Activated CD4-positive, alpha-beta T cell treated with anti-CD3 and anti-CD28 coated beads, Interleukin-2, amount 50 U/mL, for 16 hours (primary cell): ENCODE measurements around the gene CASKIN1.
A peak's percentile ranks its signal among the peaks of the same experiment; 100 is the strongest.

ENCODE experiments used
- DNase-seq: peaks from one replicate; pipeline ENCODE4 v3.0.0-alpha.2; 2020

CASKIN1 gene

DNA sequence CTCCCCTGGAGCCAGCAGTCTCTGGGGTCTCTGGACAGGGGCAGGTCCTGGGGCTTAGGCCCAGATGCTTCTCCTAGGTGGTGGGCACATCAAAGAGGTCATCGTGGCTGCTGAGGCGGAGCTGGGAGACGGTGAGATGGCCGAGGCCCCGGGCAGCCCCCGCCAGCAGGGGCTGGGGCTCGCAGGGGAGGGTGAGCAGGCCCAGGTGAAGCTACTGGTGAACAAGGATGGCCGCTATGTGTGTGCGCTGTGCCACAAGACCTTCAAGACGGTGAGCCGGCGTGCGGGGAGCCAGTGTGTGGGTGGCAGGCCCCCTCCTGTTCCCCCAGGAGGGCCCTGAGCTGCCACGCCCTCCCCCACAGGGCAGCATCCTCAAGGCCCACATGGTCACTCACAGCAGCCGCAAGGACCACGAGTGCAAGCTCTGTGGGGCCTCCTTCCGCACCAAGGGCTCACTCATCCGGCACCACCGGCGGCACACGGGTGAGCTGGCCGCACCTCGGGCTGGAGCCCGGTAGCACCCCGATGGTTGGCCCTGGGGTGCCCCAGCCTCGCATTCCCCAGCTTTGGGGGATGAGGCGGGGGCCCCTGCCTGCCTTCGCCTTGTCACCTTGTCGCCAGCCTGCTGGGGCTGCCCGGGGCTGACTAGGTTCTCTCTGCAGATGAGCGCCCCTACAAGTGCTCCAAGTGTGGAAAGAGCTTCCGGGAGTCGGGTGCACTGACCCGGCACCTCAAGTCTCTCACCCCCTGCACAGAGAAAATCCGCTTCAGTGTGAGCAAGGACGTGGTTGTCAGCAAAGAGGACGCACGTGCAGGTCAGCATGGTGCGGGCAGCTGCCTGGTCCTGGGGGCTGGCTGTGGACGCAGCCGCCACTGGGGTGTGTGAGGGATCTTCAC lies 35.9 kb upstream of the CASKIN1 start:
- DNase-seq, result no peak

DNA sequence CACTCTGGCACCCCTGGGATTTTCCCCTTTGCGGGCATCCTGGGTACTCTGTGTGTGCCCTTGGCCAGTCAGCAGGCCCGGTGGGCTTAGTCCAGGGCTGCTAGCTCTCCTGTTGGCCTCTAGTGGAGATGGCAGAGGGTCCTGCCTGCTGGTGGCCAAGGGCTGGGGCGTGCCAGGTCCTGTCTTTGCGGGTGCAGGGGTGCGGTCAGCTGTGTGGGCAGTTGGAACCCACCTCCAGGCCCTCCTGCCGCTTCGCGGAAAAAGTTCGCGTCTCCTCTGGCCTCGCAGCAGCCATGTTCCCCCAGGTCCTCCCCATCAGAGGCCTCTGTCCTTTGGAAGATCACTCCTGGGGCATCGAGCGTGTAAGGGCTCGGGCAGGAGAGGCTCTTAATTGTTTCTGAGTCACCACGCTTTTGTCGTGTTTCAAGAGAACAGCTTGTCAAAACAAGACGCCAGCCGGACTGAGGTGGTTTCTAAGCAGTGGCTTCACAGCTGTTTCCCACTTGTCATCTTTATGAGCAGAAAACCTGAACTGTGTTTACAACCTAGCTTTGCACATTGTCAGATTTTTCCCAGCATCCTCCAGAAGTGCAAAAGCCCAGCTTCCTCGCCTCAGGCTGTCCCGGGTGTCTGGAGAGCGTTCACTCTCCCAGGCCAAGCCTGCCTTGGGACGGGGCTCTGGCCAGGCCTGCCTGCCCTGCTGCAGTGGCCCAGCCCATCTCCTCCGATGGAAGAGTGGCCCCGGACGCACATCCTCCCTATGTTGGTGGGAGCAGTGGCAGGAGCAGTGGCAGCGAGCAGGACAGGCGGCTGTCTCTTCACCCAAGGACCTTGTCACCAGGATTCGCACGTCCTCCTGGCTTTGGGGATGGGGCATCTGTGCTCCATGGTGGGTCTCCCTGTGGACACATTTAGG lies 34.9 kb upstream of the CASKIN1 start:
- DNase-seq, result no peak

DNA sequence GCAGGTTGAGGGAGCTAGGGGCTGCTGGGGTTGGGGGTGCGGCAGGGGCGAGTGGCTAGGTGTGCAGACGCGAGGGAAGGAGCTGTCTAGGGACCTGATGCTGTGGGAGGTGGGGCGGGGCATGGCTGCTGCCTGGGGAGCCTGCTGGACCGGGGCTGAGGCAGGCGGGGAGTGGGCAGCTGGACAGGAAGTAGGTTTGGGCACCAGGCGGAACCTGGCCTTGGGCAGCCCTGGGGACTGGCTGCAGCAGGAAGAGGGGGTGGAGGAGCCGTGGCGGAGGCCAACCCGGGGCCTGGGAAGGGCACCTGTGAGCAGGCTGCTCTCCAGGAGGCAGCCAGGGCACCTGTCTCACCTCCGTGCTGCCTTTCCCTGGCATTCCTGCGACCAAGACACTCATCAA lies 34.0 kb upstream of the CASKIN1 start:
- DNase-seq, result no peak

DNA sequence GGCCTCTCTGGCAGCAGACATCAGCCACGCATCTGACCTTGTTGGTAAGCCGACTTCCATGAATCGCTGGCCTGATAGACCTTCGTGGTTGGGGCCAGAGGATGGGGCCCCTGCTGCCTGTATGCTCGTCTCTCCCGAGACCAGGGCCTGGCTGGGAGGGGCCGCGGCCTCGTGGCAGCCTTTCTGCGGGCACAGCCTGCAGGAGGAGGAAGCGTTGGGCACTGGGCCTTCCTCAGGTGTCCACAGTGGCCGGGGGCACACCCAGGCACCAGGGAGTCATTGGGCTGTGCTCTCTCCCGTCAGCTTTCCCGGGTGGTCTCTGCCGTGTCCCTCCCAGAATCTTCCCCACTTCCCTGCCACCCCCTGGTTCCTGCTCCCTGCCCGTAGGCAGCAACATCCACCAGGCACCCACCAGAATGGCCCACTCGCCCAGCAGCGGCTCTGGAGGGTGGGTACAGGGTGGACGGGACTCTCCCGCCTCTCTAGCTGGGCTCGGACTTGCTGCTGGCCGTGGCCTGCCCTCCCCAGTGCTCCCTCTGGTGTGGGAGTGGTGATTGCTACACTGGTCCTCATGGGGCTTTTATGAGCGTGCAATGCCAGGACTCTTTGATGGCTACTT lies 33.3 kb upstream of the CASKIN1 start:
- no peak for DNase-seq

DNA sequence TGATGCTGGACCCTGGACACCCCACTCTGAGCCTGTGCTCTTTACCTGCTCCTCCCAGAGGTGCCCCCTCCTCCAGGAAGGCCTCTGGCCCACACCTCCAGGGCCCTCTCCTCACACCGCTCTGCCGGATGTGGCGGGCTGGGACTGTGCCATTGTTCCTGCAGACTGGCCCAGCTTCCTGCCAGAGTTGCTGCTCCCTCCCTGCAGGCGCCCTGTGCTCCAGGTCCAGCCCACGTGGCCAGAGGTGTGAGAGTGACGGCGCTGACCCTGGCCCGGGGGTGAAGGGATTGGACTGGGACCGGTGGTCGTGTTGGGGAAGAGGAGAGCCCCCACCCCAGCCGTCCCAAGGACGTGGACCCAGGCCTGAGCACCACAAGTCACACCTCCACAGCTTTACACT lies 32.7 kb upstream of the CASKIN1 start:
- no peak for DNase-seq

DNA sequence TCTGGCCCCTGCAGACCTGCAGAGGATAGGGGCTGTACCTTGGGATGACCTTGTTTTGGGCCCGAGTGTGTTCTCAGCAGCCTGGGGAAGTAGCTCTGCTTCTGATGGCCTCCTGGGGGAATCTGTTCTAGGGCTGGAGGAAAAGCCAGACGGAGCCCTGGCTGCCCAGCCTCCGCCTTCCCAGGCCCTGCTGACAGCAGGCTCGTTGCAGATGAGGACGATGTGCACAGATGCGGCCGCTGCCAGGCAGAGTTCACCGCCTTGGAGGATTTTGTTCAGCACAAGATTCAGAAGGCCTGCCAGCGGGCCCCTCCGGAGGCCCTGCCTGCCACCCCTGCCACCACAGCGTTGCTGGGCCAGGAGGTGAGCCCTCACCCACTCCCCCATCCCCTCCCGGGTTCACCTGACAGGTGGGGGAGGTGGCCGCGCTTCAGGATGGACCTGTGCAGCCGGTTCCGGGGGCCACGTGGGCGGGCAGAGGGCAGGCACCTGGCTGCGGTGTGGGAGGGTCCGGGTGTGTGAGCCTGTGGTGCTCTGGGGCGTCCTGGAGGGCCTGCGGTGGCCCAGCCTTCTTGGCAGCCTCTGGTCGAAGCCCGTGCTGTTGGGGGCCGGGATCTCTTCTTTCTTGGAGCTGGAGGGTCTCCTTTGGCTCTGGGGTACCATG lies 31.9 kb upstream of the CASKIN1 start:
- DNase-seq, result no peak

DNA sequence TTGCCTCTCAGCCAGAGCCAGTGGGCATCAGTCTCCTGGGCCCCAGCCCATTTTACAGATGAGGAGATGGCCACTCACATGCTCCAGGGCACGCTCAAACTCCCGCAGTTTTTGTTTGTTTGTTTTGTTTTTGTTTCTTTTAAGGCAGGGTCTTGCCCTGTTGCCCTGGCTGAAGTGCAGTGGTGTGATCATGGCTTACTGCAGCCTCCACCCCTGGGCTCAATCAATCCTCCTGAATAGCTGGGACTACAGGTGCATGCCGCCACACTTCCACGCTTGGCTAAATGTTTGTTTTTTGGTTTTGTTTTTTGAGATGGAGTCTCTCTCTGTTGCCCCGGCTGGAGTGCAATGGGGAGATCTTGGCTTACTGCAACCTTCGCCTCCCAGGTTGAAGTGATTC lies 30.5 kb upstream of the CASKIN1 start:
- DNase-seq, result no peak

DNA sequence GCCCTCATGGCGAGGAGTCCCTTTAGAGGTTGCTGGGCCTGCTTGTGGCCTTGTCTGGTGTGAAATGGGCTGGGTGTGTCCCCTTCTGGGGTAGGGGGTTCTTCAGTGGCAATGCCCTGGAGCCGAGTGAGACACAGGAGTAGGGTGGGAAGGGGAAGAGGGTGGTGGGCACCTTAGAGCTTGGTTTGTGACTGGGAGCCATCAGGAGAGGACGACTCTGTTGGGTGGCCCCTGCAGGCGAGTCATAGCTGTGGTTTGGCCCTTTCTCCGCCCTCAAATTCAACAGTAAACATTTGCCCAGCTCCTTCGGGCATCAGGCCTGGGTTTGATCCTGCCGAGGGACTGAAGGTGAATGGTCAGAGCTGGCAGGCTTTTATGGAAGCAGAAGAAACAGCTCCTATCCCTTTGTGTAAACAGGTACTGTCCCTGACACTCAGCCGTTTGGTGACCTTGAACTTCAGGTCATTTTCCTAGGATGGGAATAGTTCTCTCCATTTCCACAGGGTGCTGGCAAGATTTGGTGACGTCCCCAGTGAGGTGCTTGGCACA lies 29.9 kb upstream of the CASKIN1 start:
- no peak for DNase-seq

DNA sequence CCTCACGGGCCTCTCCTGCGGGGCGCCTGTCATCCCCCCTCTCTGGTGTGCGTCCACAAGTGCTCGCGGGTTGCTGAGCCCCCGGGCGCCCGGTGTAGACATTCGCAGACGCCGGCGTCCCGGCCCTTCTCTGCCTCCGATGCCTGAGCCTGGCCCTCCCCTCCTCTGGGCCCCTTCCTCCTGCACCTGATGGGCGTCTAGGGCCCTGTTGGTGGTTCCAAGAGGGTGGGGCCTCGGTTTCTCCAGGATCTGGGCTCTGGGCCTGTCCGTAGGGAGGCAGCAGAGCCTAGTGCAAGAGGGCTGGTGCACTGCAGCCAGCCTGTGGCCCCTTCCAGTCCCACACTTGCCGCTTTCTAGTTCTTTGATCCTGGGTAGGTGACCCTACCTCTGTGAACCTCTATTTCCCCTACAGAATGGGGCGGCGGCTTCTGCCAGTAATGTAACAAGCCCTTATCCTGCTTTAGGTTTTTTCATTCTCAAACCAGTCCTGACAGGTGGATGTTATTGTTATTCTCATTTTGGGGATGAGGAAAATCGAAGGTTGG lies 27.6 kb upstream of the CASKIN1 start:
- DNase-seq, result no peak

DNA sequence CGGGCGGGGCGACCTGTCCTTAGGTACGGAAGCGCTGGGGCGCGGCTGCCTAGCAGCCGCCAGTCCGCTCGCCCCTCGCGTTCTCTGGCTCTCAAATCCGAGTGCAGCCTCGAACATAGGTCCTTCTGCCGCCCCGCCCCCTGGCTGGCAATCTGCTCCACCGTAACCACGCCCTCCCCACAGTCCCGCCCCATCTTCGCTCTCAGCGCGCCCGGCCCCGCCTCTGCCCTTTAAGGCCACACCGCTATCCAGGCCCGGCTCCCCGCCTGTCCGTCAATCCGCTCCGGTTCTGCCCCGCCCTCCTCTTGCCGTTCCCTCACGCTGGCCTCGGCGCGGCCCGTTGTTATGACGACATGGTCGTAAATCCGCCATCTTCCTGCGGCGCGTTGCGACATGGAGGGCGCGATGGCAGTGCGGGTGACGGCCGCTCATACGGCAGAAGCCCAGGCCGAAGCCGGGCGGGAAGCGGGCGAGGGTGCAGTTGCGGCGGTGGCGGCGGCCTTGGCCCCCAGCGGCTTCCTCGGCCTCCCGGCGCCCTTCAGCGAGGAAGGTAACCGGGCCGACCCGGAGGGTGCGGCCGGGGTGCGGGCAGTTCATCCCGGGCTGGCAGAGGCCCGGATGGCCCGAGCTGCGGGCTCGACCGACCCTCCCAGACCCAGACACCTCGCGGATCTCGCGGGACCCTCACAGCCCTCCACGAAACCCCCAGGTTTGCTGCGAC lies 27.0 kb upstream of the CASKIN1 start, which contains the start of gene E4F1:
Gene E4F1, plus strand, starts transcription at position 371 of the 721 bp plus-strand sequence. Its CDS starts 23 bp downstream, at position 394.
- peak; percentile 100 for DNase-seq

DNA sequence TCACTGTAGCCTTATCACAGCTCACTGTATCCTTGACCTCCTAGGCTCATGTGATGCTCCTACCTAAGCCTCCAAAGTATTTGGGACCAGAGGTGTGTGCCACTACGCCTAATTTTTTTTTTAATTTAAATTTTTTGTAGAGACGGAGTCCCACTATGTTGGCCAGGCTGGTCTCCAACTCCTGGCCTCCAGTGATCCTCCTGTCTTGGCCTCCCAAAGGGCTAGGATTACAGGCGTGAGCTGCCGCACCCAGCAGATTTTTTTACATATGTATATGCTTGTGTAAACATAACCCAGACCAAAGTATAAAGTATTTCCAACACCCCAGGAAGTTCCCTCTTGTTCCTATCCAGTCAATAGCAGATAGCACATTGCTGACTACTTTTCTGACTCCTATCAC lies 19.9 kb upstream of the CASKIN1 start:
- no peak for DNase-seq

DNA sequence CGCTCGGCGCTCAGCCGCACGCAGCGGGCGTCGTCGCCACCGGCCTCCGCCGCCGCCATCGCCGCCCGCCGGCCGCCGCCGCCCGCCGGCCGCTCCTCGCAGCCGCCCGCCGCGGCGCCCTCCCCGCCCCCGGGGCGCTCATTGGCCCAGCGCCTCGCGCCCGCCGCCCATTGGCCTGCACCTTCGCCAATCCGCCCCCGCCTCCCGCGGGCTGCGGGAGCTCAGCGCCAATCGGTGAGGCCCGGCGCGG lies 18.2 kb upstream of the CASKIN1 start, which contains the start of gene PGP:
Gene PGP, minus strand, starts transcription at position 122 of the 250 bp plus-strand sequence. Its CDS starts 63 bp downstream, at position 59.
- no peak for DNase-seq

DNA sequence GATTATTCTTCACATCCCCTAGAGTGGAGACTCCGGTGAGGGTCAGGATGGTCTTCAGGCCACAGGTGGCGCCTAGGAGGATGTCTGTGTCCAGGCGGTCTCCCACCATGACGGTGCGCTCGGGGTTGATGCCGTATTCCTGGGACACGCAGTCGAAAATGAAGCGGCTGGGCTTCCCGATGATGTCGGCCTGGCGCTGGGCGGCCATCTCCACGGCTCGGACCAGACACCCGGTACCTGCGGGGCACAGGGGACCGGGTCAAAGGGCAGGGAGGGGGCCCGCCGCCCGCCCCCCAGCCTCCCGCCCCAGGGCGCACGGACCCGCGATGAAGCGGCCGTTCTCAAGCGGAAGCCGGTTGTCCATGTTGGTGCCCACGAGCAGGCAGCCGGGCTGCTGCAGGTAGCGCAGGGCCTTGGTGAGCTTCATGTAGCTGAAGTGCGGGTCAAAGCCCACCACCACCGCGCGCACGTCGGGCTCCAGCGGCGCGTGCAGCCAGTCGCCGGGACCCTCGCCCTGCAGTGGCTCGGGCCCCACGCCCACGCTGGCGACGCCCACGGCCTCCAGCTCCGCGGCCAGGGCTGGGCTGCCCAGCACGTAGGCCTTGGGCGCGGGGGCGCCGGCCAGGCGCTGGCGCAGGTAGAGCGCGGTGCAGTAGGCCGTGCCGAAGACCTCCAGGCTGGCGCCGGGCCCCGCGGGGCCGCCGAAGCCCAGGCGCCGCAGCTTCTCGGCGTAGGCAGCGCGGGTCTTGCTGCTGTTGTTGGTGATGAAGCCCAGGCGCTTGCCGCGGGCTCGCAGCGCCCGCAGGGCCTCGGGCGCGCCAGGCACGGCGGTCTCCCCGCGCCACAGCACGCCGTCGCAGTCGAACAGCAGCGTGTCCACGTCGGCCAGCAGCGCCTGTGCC lies 17.7 kb upstream of the CASKIN1 start:
- DNase-seq, result no peak

DNA sequence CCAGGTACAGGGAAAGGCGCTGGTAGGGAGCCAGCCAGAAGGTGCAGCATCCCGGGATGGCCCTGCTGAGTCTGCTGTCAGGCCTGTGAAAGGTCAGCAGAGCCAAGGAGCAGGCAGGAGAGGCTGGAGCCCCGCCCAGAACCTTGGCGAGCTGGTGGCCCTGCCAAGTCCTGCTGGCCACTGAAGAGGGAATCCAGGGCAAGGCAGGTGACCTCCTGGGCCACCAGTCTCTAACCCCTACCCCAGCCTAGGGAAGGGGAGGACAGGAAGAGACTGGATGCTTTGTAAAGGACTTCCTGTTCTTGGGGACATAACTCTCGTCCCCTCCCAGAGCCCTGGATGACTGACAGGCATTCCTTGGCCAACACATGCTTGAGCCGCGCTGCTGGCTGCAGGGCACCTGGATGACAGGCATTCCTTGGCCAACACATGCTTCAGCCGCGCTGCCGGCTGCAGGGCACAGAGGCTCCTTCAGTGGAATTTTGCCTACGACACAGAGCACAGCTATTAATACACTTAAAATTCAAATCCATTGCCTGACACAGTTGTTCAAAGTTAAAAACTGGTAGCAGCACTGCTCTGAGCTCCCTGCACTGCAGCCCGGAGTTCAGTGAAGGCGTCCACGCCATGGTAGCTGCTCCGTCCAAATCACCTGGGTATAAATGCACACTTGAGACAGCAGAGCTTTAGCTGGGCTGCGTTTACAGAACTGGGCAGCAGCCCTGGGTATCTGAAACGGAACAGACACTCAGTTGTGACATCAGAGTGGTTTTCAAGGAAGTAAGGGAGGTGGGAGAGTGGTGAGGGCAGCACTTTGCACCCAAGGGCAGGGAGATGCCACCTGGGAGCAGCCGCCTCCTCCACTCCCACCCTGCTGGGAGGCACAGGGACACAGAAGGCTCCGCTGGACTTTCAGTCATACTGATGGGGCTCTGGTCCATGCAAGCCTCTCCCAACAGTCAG lies 16.2 kb upstream of the CASKIN1 start:
- DNase-seq, result no peak

DNA sequence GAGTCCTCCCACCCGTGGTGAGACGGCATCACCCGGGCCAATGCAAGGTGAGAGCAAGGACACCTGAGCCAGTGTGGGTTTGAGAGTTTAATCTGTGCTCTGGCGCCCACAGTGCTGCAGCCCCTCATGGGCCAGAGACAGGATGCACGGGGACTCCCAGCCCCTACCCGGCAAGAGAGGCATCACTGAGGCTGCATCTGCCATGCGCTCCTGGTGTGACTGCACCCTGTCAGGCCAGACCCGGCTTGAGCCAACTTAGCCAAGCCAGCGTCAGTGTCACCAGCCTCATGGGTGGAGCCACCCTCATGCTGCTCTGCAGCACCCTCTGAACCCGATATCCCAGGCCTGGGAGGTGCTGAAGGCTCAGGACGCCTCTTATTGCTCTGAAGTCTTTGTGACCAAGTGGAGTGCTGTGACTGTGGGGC lies 15.5 kb upstream of the CASKIN1 start:
- no peak for DNase-seq

DNA sequence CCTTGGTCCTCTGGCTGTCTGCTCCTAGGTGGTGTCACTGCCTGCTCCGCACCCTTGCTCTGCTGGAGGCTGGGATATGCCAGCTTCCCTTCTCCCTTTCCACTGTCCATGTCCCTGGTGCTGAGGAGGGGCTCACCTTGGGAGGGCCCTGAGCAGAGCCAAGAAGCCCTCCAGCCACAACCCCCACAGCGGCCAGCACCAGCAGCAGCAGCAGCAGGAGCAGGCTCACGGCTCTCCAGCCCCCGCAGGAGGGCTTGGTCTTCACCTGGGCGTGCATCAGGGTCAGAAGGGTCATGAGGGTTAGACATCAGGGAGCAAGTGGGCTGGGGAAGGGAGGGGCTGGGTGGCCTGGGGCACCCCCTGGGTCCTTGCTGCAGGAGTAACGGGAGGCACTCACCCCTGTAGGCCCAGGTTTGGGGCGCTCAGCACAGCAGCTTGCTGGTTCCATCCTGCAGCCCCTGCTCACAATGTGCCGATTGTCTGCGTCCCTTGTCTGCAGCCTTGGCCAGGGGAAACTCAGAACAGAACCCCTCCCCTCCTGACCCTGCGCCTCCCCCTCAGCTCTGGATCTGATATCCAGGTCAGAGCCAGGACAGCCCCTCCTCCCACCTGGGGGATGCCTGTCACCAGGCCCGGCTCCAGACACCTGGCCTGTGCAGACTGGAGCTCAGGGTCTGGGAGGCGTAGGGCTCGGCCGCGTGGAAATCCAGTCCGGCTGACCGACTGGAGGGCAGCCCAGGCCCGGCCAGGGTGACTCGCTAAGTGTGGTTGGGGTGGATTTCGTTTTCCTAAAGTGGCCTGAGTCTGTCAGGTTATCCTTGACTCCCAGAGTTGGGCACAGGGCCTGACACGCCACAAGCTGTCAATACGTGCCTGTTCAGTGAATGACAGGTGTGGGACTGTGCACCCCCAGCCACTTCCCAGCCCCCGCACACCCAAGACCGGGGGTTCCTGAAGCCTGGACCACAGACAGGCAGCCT lies 14.3 kb upstream of the CASKIN1 start, which contains the start of gene BRICD5:
Gene BRICD5, minus strand, starts transcription at position 478 of the 980 bp plus-strand sequence. Its CDS starts 30 bp downstream, at position 448.
- no peak for DNase-seq

DNA sequence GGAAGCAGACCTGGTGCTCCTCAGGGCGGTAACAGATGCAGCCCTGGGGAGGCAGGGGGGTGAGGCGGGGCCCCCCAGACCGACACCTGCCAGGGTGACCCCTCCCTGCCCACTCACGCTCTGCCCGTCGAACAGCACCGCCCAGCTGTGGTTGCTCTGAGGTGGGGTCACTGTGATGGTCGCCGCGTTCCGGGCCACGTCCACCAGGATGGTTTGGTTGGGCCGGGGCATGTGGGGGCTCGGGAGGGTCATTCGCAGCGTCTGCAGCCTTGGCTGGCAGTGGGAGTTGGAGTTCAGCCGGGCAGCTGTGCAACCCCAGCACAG lies 13.6 kb upstream of the CASKIN1 start:
- no peak for DNase-seq
